HK-2 (cell line): ENCODE results near the gene FAM237A.
A peak's percentile ranks its signal among the peaks of the same experiment; 100 is the strongest.

Experiments used
- DNase-seq: peaks from one replicate; pipeline ENCODE4 v3.0.0-alpha.2; 2018; ENCODE audit not compliant: unreplicated experiment

FAM237A gene

DNA sequence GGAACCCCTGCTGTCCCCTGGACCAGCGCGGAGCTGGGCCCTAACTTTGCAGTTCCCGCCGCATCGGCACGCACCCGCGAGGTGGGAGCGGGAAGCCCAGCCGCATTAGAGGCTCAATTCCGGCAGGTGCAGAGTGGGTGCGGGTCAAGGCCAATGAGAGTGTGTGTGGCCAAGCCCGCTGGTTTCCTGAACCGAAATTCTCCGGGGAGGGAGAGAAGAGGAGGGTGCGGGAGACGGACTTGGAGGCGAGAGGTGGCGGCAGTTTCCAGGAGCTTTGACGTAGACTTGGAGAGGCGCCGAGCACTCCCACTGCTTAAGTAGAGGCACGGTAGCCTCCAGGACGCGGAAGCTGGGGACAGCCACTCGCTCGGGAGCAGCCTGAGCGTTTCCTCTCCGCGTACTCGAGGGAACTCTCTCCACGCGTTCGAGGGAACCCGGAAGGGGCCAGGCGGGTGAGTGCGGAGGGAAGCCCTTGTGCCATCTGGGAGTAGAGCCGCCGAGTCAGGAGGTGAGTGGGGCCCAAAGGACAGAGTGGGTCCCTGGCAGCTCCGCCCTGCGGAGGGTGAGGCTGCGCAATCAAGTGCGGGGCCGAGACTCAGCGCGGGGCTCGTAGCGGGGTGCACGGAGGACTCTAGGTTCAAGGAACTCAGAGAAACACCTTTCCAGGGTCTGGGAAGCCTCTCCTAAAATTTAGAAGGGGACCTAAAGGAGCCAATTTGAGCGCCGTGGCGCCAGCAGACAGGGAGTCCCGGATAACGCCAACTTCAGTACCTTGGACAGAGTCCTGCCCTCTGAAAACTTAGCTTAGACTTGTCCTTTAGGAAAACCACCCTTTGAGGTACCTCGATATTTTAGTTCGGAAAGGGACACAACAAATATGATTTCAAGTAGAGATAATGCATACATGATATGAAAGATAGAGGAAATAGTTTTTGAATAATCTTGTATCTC is at the start of gene FAM237A:
Gene FAM237A, plus strand, starts transcription at position 413 of the 951 bp plus-strand sequence. CDS start 1,750 bp downstream, outside the sequence.
- peak; percentile 18 for DNase-seq

DNA sequence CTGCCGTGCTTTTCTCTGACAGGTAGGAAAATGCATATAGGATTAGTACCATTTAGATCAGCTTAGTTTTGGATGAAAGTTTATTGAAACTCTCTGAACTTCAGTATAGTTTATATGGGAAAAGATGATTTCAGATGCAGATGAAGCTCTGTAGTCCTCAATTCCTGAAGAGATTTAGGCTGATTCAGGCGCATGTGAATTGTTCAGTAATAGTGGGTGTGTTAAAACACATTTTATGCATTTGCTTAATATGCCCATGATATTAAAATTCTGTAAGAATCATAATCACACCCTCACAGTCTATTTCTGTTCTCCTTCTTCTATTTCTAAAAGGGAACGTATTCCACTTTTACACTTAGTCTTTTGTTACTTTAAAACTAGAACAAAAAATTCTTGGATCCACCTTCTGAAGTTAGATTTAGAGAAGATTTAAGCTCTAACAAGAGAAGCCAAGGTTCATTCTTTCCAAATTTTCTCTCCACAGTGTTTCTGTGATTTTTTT is 44.5 kb upstream of the FAM237A start:
- DNase-seq: no peak

DNA sequence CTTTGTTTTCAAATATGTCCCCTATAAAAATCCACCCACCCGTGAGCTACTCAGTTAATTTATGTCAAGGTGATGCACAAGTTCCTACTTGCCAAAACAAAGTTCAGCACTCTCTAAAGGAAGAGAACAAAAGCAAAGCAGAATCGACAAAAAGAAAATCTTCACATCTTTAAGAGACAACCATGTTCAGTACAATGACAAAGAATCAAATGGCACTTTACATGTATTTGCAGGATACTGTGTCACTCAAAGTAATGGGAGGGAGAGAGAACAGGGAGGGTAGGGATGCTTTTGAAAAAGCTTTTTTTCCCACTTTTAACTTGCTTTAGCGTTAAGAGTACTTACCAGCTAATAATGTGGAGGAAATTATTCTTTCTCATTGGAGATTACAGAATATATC is 39.0 kb upstream of the FAM237A start:
- DNase-seq: no peak

DNA sequence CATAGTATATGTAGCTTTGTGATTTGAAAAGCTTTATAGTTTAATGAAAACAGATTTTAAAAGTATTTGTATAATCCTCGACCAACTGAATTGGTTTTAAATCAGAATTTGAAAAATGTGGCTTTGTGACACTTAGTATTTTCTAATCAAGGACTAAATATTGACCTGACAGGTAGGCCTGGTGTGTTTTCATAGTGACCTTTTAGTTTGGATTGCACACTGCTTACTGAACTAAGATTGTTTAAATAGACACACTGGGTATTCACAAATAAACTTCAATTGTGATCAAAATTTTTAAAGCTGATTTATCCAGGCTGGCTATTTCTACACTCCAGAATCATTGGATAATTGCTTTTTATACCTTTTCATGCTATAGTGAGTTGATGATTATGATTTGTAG is 31.8 kb upstream of the FAM237A start:
- no peak for DNase-seq

GRCh38 chr2:206611191-206611590 is 31.1 kb upstream of the FAM237A start:
- DNase-seq: no peak

DNA sequence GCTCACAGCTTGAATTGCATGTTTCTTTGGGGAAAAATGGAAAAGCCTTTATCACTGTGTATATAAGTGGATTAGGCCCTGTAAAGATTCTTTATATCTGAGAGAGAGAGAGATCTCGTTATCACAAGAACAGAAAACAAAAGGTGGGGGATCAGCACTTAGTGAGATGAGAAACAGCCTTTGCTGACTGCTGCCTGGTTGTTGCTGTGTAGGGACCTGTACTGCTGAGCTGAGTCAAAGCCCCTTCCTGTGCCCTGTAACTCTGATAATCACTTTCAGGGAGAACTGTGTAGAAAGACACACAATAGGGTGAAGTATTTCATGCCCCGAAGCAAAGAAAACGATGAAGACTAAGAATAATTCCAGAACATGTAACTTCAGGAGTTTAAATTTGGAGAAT is 30.6 kb upstream of the FAM237A start:
- no peak for DNase-seq

- DNase-seq: peak; percentile 48
Observed at GRCh38 chr2:206614811-206615210, 27.5 kb upstream of the FAM237A start.

- no peak for DNase-seq
Observed at GRCh38 chr2:206615417-206616089, 26.7 kb upstream of the FAM237A start.

GRCh38 chr2:206616151-206616550 is 26.1 kb upstream of the FAM237A start:
- DNase-seq: no peak

DNA sequence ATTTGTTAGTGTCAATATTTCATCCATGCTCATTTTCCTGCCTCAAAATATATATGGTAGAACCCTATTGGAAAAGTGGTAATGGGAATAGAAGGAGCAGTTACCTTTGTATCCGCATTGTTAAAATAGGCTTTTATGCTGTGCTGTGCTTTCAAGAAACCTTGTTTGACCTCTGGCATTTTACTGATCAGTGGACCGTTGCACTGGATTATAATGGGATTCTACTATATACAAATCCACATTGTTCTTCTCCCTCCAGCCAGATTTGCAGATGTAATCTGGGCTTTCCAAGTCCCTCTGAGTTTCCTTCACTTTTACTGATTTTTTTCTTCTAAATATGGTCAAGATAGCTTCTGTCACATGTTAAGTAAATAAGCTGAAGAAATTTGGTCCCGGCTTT is 23.3 kb upstream of the FAM237A start:
- DNase-seq: no peak

DNA sequence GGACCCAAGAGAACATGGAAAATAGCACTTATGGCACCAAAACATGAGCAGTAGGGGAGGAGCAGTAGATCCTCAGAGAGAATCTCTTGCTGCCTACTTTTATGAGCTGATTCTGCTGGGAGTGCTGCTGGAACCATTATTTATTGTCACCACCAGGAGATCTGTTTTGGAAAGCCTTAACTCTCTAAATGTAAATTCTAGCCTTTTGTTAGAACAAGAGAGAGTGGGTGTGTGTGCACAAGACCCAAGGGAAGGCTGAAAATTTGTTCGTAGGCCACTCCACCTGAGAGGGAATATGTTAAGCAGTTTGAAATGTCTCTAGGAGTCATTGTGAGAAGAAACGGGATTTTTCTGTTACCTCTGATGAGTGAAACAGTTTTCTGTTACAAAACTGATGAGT is 16.2 kb upstream of the FAM237A start:
- DNase-seq: no peak

GRCh38 chr2:206627632-206628031 is 14.7 kb upstream of the FAM237A start:
- DNase-seq: no peak

DNA sequence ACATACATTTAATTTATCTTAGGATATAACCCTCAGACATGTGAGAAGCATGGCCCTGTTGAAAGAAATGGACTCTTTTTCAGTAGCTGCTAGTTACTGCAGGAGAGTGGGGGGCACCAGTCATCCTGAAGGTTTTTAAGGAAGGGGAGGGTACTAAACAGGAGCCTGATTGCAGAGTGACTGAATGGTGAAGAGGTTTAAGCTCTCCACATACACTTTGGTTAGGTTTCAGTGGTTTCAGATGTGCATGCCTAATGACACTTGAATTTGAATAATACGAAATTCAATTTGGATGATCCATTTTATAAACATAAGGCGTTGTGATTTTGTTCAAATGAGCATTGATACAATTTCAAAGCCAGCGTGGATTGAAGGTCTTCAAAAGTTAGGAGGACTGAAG is 10.9 kb upstream of the FAM237A start:
- no peak for DNase-seq

DNA sequence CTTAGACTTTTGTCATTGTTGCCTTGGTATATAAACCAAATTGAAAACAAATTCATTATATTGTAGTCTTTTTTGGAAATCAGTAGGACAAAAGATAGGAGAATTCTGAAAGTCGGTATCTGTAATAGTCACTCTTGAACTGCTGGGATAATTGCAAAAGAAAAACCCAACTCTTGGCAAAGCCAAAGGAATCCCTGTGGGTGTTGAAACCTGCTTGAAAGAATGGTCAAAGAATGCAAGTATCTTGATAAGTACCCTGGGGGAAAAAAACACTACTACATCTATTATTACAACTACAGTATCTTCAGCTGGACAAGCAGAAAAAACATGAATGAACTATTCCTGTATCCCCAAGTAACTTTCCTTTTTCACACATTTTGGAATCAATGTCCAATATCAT is 7.3 kb upstream of the FAM237A start:
- no peak for DNase-seq

GRCh38 chr2:206639636-206640035 is 2.7 kb upstream of the FAM237A start:
- DNase-seq: no peak

GRCh38 chr2:206641226-206641625 is 1.1 kb upstream of the FAM237A start:
- DNase-seq: no peak

DNA sequence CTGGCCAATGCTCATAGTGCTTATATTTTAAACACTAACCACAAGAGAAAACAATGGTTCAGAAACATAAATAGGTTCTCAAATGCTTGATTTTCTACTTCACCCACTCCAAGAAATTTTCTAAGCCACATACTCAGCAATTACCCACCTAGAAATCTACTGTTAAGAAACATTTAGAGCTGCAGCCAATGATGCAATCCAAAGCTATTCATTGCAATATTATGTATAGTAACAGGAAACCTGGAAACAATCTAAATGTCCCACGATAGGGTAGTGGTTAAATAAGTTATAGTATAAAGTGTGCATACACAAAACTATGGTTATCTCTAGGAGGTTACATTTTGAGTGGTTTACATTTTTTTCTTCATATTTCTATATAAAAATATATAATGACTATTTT is 5.7 kb downstream of the FAM237A start:
- no peak for DNase-seq

DNA sequence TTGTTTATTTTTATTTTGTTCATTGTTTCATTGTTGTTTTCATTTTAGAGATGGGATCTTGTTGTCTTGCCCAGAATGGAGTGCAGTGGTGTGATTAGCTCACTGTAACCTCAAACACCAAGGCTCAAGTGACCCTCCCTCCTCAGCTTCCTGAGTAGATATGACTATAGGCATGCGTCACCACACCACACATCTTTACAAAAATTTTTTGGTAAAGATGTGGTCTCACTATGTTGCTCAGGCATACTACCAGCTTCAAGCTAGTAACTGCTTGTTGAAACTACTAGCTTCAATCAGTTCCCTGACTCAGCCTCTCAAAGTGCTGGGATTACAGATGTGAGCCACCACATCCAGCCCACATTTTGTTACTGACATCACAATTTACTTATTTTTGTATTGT is 14.8 kb downstream of the FAM237A start:
- no peak for DNase-seq

- DNase-seq: no peak
Observed at GRCh38 chr2:206665251-206665650, 23.0 kb downstream of the FAM237A start.

GRCh38 chr2:206670531-206671319 is 28.4 kb downstream of the FAM237A start:
- no peak for DNase-seq

DNA sequence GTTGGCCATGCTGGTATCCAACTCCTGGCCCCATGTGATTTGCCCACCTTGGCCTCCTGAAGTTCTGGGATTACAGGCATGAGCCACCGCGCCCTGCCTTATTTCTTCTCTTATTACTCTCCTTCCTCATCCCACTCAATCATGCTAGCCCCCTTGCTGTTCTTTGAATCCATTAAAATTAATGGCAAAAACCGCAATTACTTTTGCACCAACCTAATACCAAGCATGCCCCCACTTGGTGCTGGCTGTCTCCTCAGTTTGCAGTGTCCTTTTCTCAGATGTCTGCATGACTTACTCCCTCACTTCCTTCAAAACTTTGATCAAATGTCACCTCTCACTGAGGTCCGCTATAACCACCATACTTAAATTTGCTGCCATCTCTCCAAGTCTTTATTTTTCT is 41.3 kb downstream of the FAM237A start:
- no peak for DNase-seq

GRCh38 chr2:206688453-206688852 is 46.2 kb downstream of the FAM237A start:
- no peak for DNase-seq
